Measurements from ENCODE around the gene SLC9C2.
"Not testable (repeated sequence)": the region's sequence is repeated elsewhere in the genome, so short reads cannot be mapped to it uniquely, and the experiment has no call there.

SLC9C2 gene

DNA sequence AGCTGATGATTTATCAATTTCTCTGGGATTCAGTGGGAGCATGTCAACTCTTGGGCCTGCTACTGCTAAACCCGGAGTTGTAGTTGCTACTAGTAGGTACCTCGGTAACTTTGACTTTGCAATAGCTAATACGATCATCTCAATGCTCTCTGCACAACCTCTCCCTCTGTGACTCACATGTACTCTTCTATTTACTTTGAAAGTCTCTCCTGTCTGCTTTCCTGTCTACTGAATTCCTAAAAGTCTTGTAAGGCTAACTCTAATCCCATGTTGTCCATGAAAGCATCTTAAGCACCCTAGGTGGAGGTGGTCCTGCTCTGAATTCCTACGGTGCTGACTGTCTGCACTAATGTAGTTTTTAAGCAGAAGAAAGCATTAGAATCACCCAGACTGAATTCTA lies 29.3 kb downstream of the SLC9C2 start:
- no peak for DNase-seq

DNA sequence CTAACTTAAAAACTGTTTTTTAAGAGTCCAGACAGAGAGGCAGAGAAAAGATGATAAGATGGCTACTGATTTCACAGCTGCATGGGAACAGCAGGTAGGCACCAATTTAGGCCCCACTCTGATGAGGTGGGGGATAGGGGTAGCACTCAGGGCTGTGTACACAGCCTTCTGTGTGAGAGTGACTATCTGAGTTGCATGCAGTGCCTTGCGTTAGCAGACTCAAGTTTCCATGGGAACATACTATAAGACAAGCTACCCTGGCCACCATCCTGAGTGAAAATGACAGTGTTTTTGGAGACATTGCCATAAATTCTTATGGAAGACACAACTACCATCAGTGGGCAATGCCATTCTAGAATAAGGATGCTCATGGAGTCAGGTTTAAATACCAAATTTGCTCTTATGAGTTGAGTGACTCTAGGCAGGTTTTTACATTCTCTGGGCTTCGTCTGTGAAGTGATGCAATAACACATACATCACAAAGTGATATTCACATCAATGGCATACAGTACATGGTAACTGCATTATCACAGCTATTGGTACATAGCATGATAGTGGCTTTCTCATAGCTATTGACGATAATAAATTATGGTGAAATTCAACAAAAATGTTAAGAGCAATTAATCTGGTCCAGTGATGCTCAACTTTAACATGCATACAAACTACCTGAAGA lies 30.5 kb downstream of the SLC9C2 start:
- DNase-seq, result no peak

DNA sequence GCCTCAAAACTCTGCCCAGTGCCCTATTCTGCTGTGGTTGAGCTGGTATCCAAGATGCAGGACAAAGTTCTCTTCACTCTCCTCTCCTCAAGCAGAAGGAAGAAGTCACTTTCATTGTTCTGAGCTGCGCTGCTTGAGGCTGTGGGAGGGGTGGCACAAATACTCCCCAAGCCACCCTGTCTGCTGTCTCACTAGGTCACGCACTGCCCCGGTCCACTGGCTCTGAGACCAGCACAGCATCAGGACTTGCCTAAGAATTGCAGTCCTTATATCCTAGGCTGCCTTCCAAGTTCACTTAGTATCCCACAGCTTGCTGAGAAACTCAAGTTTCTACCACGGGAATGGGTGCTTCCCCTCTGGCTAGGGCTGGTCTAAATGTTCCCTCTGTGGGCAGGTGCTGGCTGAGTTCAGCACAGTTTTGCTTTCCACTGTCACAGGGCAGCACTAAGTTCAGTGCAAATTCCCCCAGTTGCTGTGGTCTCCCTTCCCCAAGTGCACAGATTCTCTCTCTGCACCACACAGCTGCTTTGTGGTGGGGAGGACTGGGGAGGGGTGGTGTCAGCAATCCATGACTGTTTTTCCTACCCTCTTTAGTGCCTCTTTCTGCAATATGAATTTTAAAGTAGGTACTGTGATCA lies 32.4 kb downstream of the SLC9C2 start:
- no peak for DNase-seq

DNA sequence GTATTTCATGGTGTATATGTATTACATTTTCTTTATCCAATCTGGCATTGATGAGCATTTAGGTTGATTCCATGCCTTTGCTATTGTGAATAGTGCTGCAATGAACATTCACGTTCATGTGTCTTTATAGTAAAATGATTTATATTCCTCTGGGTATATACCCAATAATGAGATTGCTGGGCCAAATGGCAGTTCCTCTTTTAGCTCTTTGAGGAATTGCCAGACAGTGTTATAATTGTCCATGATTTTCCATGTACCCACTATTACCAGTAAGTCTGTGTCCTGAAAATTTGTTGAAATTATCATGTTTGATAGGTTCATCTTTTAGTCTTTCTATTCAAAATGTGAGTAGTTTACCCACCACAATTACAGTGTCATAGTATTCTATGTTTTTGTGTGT lies 34.4 kb downstream of the SLC9C2 start:
- no peak for DNase-seq

DNA sequence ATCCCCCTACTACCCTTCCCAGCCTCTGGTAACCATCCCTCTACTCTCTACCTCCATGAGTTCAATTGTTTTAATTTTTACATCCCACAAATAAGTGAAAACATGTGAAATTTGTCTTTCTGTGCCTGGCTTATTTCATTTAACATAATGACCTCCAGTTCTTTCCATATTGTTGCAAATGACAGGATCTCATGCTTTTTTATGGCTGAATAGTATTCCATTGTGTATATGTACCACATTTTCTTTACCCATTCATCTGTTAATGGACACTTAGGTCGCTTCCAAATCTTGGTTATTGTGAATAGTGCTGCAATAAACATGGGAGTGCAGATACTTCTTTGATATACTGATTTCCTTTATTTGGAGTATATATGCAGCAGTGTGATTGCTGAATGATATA lies 39.0 kb downstream of the SLC9C2 start:
- DNase-seq, result not testable (repeated sequence)

DNA sequence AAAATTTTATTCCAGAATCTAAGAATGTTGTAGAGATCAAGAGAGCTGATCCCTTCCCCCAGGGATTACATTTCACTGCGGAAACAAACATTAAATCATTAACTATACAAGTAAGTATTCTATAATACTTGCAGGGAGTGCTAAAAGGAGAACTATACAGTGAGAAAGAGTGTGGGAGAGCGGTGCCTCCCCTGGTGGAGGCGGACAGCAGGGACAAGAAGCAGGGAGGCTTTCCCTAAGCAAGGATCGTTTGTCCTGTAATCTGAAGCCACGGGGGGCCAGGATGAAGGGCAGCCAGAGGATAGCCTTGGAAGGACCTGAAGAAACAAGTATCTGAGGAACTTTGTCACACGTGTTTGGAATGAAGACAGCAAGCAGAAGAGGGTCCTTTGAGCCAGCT lies 40.1 kb downstream of the SLC9C2 start:
- no peak for DNase-seq

DNA sequence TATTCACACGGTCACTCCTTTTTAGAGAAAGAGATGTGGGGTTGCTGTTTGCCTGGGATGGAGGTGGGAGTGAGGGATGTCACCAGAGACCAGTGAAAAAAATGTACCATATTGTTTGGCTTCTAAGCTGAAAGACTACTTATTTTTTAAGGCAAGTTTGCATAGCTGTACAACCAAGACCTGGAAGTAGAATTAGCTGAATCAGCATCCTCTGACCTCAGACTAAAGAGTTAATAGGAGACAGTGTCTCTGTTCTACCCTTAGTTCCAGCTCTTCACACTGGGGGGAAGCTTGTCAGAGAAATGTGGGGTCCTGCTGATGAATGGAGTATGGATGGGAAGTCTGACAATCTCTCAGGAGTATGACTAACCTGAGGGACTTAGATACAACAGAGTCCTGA lies 41.6 kb downstream of the SLC9C2 start:
- DNase-seq, result no peak

DNA sequence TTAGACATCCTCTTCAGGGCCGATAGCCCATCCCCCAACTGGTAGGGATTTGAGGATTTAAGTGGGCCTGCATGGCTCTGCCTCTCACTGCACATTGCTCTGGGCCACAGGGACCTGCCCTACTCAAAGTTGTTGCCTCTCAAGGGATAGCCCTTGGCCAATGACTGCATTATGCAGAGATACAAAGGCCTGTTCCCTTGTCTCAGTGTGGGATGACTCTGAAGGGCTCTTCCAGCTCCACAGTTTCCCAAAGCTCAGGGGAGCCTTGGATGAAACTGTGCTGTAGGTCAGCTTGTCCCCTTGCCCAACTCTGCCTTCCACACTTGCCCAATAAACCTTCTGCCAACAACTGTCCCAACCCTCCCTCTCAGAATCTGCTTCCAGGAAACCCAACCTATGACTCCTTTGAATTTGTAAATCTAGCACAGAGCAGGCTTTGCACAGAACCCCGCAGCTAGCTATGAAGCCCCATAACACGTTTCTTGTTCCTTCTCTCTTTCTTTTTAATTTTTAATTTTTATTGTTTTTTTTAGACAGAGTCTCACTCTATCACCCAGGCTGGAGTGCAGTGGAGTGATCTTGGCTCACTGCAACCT lies 42.5 kb downstream of the SLC9C2 start:
- DNase-seq, result peak in 1 of 14 donors; percentile 9

DNA sequence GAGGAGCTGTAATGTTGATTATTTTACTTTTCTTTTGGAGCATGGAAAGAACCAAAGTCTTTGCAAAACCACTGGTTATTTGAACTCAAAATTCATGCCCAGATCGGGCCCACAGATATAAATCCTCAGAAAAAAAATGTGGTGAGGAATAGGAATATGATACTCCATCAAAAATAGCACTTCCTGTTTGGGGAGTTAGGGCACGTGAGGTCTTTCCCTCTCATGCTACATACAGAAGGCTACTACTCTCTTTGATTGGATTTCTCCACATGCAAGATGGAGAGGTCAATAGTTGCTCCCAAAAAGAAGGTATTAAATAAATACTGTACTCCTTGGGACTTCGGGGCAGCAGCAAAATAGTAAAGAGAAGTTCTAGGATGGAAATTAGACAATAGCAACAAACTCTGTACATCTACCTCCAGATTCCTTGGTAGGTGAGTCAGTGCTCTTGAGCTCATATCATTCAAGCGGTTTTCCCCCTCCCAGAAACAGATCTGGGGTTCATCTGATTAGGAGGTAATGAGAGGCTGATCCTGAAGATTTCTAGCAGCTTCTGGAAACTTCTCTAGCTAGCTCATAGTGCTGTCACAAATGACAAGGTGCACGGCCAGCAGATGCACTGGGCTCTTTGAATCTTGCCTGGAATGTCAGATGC lies 47.1 kb downstream of the SLC9C2 start:
- DNase-seq, result no peak

DNA sequence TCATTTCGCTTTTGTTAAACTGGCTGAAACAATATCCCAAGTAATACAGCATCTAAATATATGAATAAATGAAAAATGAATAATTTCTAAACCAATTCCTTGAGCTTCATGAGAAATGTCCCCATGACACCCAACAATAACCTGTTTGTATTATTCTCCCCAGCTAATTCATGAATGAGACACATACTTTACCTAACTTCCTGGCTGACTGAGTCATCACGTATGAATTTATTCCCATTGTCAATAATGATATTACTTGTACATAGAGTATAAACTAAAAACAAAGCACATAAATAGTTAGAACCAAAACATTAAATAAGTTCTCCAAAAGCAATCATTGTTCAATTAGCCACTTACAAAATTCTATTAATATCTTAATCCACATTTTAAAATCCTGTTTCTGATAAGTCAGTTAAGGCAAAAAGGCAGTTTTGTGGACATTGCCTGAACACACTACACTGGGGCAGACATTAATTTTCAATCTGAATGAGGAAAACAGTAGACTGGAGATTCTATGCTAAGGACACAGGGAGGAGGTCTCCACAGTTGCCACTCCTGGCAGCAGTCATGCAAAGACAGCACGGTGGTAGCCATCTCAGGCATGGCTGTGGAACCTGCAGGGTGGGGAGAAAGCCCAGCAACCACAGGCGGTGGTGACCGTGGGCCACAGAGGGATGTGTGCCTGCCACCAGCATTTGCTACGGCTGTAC lies 48.2 kb downstream of the SLC9C2 start:
- no peak for DNase-seq

DNA sequence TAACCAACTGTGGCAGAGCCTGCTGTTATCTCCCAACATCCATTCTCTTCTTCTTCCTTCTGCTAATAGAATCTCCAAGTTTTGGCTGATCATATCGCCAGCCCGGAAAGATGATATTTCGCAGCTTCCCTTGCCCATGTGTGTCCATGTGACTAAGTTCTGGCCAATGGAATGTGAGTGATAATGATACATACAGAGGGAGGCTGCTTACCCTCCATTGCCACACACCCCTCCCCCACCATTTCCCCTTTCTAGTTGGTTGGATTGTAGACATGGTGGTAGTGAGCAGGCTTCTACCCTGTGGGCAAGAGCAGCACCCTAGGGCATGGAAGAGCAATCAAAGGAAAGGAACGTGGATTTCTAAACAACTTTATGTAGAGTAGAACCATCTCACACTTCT lies 48.8 kb downstream of the SLC9C2 start:
- DNase-seq, result no peak

DNA sequence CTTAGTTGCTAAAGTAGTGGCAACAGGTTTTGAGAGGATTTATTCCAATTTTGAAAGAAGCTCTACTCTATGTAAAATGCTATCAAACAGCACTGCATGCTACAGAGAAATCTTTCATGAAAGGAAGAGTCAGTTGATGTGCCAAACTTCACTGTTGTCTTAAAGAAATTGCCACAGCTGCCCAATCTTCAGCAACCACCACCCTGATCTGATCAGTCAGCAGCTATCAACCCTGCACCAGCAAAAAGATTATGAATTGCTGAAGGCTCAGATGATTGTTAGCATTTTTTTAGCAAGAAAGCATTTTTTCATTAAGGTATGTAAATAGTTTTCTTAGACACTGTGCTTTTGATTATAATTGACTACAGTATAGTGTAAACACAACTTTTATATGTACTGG lies 49.6 kb downstream of the SLC9C2 start:
- DNase-seq, result no peak

DNA sequence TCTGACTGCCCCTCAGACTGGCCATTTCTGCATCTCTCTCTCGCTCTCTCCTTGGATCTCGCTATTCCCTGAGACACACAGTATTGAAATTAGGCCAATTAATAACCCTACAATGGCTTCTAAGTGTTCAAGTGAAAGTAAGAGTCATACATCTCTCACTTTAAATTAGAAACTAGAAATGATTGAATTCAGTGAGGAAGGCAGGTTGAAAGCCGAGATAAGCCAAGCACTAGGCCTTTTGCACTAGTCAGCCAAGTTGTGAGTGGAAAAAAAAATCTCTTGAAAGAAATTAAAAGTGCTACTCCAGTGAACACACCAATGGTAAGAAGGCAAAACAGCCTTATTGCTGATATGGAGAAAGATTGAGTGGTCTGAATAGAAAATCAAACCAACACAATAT lies 51.2 kb downstream of the SLC9C2 start:
- no peak for DNase-seq

DNA sequence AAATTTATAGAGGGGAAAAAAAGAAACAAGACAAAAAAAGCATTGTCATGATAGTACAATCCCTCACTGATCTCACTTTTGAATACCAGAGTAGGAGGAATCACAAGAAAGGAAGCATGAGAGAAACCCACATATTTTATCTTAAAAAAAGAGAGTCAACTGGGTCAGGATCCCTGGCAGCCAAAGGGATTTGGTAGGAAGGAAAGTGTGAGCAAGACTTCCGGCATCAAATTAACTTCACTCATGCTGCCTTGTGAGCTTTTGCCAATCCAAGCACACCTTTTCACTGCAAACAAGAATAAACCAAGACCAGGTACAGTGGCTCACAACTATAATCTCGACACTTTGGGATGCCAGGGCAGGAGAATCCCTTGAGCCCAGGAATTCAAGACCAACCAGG lies 53.1 kb downstream of the SLC9C2 start:
- DNase-seq, result no peak

DNA sequence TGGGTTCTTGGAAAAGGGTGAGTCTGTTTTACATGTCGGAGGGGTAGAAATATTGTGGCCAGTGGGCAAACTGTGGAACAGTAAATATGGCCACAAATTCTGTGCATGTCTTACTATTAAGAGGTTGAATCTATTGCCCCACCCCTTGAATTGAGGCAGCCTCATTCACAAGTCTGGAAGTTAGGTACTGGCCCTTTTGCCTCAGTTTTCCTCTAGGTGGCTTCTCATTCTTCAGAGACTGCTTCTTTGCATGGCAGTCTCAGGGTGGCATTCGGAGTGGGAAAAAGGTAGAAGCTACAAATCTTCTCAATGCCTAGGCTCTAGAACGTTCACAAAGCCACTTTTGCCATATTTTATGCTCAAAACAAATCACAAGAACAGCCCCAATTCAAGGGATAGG lies 57.2 kb downstream of the SLC9C2 start:
- DNase-seq, result no peak

DNA sequence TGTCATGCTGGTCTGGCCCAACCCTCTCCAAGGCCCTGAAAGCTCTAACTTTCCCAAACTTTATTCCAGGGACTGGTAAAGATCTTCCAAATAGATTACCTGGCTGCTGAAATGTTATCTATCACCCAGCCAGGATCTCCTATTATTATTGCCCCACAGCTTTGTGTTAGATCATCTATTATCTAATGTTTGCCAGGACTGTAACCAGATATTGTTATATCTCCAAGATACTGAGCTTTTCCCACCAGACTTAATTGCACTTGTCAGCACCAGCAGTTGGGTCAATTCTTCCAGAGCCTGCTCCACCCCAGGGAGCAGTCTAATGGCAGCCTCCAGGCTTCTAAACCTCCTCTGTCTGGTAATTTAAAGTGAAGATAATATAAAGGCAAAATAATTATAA lies 66.6 kb downstream of the SLC9C2 start:
- DNase-seq, result no peak

DNA sequence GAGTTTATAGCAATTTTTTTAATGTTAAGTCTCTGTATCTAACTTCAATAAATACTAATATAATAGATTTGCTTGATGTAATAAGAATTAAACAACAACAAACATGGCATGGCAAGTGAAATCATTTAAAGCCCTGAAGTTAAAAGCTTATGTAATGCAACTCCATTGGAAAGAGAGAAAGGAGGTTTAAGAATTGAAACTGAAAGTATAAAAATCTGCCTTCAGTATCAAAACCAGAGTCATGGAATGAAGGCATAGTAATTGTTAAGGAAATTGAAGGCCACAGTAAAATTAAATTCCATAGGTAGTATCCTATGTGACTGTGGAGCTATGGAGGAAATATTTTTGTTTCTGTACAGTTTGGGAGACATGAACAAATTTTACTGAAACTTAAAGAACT lies 70.6 kb downstream of the SLC9C2 start:
- DNase-seq, result no peak

DNA sequence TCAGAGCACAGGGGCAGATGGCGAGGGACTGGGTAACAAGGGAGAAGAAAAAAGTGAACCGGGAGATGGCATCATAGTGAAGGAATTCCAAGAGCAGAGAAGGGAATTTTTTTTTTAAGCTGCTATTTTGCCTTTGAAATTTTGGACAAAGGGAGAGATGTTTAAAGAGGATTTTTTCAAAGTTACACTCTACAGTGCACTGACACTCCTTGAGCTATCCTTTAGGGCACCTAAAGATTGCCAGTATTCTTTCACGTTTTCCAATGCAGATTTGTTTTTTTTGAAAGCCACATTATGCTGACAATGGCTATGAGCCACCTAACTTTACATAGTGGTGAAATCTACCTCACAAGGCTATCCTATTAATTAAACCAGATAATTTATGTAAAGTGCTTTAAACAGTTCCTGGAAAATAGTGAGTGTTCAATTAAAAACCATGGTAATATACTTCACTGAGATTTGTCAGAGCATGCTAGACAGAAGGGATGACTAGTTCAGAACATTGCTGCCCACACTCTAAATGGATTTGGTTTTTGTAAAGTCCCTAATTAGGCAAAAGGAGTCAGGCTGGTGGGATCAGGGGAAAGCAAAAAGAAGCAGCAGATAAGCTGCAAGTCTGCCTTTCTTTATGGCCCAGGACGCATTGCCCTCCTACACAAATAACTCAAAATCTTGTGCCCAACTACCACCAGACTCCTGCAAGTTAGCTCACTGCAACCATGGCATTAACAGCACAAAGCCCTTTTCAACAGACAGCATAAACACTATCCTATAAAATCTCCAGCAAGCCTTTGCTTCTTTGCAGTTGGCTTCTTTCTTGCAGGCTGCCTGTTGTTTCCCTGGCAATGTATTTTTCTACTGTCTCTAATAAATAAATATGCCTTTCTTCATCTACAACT lies 71.8 kb downstream of the SLC9C2 start:
- DNase-seq, result peak in 1 of 14 donors; percentile 2

DNA sequence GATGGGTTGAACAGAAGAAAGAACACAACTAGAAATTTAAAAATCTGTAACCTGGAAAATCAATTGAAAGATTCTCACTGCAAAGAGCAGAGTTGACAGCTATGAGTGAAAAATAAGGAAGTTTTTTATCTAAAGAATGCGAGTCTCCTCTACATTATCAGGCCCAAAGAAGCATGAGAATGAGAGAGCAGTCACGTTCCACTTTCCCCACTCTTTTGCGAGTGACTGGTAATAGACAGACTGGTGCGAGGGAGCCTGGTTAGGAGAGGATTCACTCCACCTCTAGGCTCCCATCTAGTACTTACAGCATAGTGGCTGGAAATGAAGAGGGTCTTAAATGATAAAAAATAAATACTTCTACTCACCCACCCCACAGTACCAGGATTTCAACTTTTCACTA lies 73.8 kb downstream of the SLC9C2 start:
- DNase-seq, result no peak

DNA sequence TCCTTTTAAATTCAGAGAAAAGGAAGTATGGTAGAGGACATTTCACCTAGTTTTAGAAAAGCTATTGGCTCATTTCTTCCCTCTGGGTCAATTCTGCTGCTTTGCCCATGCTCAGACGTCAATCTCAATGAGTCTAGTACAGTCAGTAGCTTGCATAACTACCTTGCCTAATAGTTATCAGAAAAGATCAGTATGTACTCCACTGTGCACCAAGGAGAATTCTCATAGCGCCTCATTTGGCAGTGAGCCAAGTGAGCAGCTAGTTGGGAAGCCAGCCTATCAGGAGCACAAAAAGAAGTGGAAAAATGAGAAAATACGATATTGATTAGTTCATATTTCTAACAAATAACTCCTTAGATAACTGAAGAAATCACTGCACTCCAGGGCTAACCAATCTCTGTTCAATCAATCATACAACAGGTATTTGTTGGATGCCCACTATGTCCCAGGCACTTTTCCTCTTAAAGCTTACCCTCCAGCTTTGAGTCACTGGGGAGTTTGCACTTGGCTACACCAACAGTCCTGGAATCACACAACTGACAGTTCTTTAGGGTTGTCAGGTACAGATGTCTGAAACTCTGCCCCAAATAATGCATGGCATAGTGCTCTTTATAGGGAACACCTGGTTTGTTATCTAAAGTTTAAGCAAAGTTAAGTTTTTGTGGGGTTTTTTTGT lies 75.6 kb downstream of the SLC9C2 start:
- DNase-seq, result no peak

DNA sequence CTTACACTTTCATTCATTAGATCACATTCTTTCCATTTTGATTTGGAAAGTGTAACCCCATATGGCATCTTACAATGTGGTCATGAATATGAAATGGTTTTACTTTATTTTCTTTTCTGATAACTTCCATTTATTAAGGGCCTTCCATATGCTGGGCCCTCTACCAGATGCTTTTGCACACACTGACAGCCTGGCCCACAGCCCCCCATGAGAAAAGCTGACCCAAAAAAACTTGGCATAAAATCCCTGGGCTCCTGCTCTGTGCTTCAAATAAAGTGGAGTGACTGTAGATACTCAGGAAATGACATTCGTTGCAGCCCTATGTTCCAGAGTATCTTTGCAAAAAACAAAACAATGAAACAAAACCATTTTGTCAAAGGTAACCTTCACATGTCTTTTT lies 76.9 kb downstream of the SLC9C2 start:
- peak in 1 of 14 donors; percentile 19 for DNase-seq
